Measurements from ENCODE around the gene MARK2.

DNA sequence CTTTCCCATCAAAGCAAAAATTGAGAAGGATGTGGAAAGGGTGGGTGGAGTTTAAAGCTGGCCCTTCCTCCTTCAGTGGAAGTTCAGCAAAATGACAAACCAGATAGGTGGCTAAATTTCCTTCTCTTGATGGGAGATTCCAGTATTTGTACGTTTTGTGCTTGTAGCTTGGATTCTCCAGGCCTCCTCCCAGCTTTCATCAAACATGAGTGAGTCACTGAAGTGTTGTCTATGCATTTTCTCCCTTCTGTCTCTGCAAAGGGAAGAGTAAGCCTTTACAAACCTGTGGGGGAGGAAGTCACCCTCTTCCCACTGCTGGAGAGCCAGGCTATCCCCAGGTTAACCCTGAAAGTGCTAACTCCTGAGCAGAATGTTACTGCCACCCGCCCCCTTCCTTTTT, 6.4 kb downstream of the MARK2 start:
- TF ChIP-seq CTCF (IDR thresholded peaks at IDR 0.05) (no peak), ZFX (IDR thresholded peaks at IDR 0.05; ENCODE audit: borderline replicate concordance) (no peak)
